Adrenal gland (tissue), 12 donors: Measurements from ENCODE around the gene RIPPLY3. TPM values are rescaled to one million over a fixed set of nuclear protein-coding genes. Genes with fewer than 3 reads are reported as not detected.

Experiments
- DNase-seq, 7 donors: peaks; one replicate each; pipeline ENCODE4 v3.0.0-alpha.2; 2019 to 2020
- H3K27ac ChIP-seq, 5 donors: fragments of 200-600 bp; sonication (generic) in 4 of 5; 1 replicate in 3 of 5; 2 replicates in 2 of 5; pipeline versions ENCODE4 v1.5.1 to v1.8.0; 2016 to 2020; ENCODE audit warnings: mild to moderate bottlenecking in 1 of 5
- H3K27me3 ChIP-seq: fragments of 200-600 bp; 2 replicates; pipeline ENCODE4 v1.8.0; 2021
- H3K36me3 ChIP-seq, 2 donors: fragments of 200-600 bp; replicated peaks in 1 of 2; 1 replicate in 1 of 2; 2 replicates in 1 of 2; pipeline versions ENCODE4 v1.5.1 to v1.8.0; 2018 to 2022
- H3K4me1 ChIP-seq, 2 donors: fragments of 200-600 bp; replicated peaks in 1 of 2; 1 replicate in 1 of 2; 2 replicates in 1 of 2; pipeline versions ENCODE4 v1.5.1 to v1.8.0; 2018 to 2021
- H3K4me3 ChIP-seq, 4 donors: fragments of 200-600 bp; sonication (generic) in 3 of 4; one replicate each; pipeline ENCODE4 v1.5.1; 2016 to 2018
- H3K9me3 ChIP-seq, 3 donors: fragments of 200-600 bp; sonication (generic) in 1 of 3; replicated peaks in 1 of 3; 1 replicate in 2 of 3; 2 replicates in 1 of 3; pipeline versions ENCODE4 v1.5.1 to v1.8.0; 2016 to 2021
- POLR2A ChIP-seq, 2 donors: fragments of 450-650 bp; IDR thresholded peaks; one replicate each; pipeline ENCODE4 v1.6.1; 2017; ENCODE audit warnings: antibody characterized with exemption in 2 of 2, mild to moderate bottlenecking in 2 of 2, moderate library complexity in 1 of 2
- WGBS, 4 donors: extraction: QIAGEN DNeasy Blood & Tissue Kit in 2 of 4; methylation state at CpG; one replicate each; pipeline versions ENCODE4 v1.1.5 to v1.1.7; 2013 to 2017; 5-methylcytosine and 5-hydroxymethylcytosine counted together
- intact Hi-C, 2 donors: fragments of 100-400 bp; cut with DNase I; formaldehyde crosslinking; loops; one replicate each; pipeline versions ENCODE4 v1.14.1 to v1.15.0; 2022 to 2023
- polyA plus RNA-seq, 3 donors: library from polyadenylated mRNA; stranded (reverse); fragments of 200-250 nt in 2 of 3; fragments of 350-450 nt in 1 of 3; fragmentation: Illumina TruSeq in 1 of 3; extraction: RNeasy Lipid Tissue Mini Kit (QIAGEN cat#74804) in 1 of 3; gene quantifications; one replicate each; pipeline ENCODE4 v1.2.3, GENCODE V29; 2013 to 2014
- total RNA-seq, 9 donors: library from RNA; depleted of rRNA in 4 of 9; stranded (reverse); fragments of >200 nt in 4 of 9; fragments of 120-200 nt in 1 of 9; fragmentation: NEBNext Ultra II Directional in 1 of 9; extraction: Animal tissue kit (Norgen Biotek cat#: 25700) in 1 of 9; gene quantifications; one replicate each; pipeline versions ENCODE4 v1.1.0 to v1.2.4, GENCODE V29; 2013 to 2023
- TF ChIP-seq, protein P1 (sequence below), 6 experiments: fragments of 450-650 bp in 4 of 6; fragments of 200-600 bp in 2 of 6; sonication (generic) in 1 of 6; IDR thresholded peaks; 1 replicate in 5 of 6; 2 replicates in 1 of 6; pipeline versions ENCODE4 v1.5.1 to v1.8.0; 2016 to 2021; ENCODE audit warnings: antibody characterized with exemption in 6 of 6, mild to moderate bottlenecking in 2 of 6, moderate library complexity in 1 of 6
- donor health status: healthy with polysubstance abuse.
- donor health status: Bipolar disorder and iron deficiency.
- donor health status: DM: yes; HTN: yes; CAD: no.
- donor health status: DM: no; HTN: no; CAD: no.
- donor health status: DM: no; HTN: no; CAD: no.
- donor health status: DM: yes; HTN: yes; CAD: no.

The RIPPLY3 gene
- total and polyA plus RNA-seq, 12 donors: 0.17 to 1.3 (median 0.39) TPM; not detected in 3

DNA sequence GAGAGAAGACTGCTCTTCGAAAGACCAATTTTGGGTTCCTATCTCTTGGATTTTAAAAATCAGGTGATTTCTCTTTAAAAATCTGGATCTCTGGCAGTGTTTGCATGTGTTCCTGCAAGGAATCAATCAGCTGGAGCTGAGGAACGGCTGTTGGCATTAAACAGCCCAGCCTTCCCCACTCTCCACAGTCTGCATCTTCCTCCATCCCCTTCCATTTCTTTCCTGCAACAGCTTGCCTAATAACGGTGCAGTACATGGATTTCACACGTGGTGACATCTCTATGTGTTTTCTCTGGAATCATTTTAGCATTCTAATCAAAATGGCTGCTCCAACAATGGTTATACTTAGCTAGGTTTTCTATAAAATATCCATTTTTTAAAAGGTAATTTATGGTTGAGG is 20.0 kb downstream of the RIPPLY3 start:
- no peak for DNase-seq
- Histone ChIP-seq H3K4me1 (no peaks in the 10 kb centered on the region), H3K4me3 (no peak overlapping the region), H3K9me3 (no peaks in the 10 kb centered on the region), H3K27me3 (no peaks in the 10 kb centered on the region), H3K27ac (no peak overlapping the region), H3K36me3 (no peaks in the 10 kb centered on the region)
- intact Hi-C loops: no loop called here
- TF ChIP-seq, protein P1, sequence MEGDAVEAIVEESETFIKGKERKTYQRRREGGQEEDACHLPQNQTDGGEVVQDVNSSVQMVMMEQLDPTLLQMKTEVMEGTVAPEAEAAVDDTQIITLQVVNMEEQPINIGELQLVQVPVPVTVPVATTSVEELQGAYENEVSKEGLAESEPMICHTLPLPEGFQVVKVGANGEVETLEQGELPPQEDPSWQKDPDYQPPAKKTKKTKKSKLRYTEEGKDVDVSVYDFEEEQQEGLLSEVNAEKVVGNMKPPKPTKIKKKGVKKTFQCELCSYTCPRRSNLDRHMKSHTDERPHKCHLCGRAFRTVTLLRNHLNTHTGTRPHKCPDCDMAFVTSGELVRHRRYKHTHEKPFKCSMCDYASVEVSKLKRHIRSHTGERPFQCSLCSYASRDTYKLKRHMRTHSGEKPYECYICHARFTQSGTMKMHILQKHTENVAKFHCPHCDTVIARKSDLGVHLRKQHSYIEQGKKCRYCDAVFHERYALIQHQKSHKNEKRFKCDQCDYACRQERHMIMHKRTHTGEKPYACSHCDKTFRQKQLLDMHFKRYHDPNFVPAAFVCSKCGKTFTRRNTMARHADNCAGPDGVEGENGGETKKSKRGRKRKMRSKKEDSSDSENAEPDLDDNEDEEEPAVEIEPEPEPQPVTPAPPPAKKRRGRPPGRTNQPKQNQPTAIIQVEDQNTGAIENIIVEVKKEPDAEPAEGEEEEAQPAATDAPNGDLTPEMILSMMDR (IDR thresholded peaks at IDR 0.05): no peak
- no peak for TF ChIP-seq POLR2A (IDR thresholded peaks at IDR 0.05)
- WGBS, 4 donors: 44 to 56% (median 51%) methylated on average over 4 of the region's 4 CpGs

DNA sequence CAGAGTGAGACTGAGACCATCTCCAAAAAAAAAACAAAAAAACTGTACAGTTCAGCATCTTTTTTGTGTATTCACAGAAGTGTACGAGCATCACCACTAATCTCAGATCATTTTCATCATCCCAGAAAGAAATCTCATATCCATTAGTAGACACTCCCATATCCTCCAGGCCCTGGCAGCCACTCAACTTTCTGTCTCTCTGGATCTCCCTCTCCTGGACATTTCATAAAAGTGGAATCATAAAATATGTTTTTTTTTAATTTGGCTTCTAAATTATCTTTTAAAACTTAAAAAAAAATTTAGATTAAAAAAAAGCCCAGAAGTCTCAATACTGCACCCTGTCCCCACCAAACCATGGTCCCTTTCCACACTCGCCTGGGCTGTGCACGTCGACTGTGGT is 22.1 kb downstream of the RIPPLY3 start:
- peak in 2 of 7 donors; percentile 10 to 62 for DNase-seq
- 79 to 88% (median 81%) methylated on average over 4 of the region's 4 CpGs for WGBS, 4 donors
- Histone ChIP-seq H3K36me3 (no peaks in the 10 kb centered on the region), H3K4me1 (no peaks in the 10 kb centered on the region), H3K9me3 (no peaks in the 10 kb centered on the region), H3K4me3 (no peak overlapping the region), H3K27ac (no peak overlapping the region), H3K27me3 (no peaks in the 10 kb centered on the region)
- intact Hi-C loops: no loop called here
- no peak for TF ChIP-seq POLR2A (IDR thresholded peaks at IDR 0.05)
- TF ChIP-seq, protein P1 (IDR thresholded peaks at IDR 0.05): no peak

DNA sequence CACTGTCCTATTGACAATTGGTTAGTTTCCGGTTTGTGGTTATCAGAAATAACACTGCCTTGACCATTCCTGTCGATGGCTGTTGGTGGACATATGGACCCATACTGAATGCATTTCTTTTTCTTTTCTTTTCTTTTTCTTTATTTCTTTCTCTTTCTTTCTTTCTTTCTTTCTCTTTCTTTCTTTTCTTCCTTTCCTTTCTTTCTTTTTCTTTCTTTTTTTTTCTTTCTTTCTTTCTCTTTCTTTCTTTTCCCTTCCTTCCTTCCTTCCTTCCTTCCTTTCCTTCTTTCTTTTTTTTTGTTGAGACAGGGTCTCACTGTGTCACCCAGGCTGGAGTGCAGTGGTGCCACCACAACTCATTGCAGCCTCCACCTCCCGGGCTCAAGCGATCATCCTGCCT is 24.4 kb downstream of the RIPPLY3 start:
- Histone ChIP-seq H3K4me1 (no peaks in the 10 kb centered on the region), H3K27me3 (no peaks in the 10 kb centered on the region), H3K9me3 (no peaks in the 10 kb centered on the region), H3K27ac (no peak overlapping the region), H3K36me3 (no peaks in the 10 kb centered on the region), H3K4me3 (no peak overlapping the region)
- intact Hi-C loops: no loop called here
- no peak for DNase-seq
- 94 to 98% (median 96%) methylated on average over 4 of the region's 4 CpGs for WGBS, 4 donors
- TF ChIP-seq POLR2A (IDR thresholded peaks at IDR 0.05): no peak
- TF ChIP-seq, protein P1 (IDR thresholded peaks at IDR 0.05): no peak

DNA sequence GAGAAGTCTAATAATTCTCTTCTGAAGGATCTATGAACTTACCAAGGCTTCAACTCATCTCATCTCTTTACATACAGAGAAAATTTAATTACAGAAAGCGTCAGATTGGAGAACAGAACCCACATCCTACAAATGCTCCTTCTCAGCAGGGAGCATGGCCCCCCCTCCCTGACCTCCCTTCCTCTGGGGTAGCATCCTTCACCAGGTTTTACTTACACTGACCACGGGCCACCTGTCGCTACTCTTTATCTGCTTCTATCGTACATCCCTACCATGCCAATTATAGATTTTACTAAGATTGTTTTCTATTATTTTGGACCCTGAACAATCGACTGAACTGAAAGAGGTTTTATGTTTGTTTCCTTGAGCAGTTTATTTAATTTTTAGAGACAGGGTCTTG is 25.8 kb downstream of the RIPPLY3 start:
- WGBS, 4 donors: 74 to 84% (median 79%) methylated on average over 5 of the region's 5 CpGs
- intact Hi-C loops: no loop called here
- no peak overlapping the region for H3K27ac ChIP-seq
- no peaks in the 10 kb centered on the region for H3K36me3 ChIP-seq
- no peak for TF ChIP-seq POLR2A (IDR thresholded peaks at IDR 0.05)
- TF ChIP-seq, protein P1 (IDR thresholded peaks at IDR 0.05): no peak
- H3K4me1 ChIP-seq: no peaks in the 10 kb centered on the region
- H3K4me3 ChIP-seq: no peak overlapping the region
- DNase-seq: no peak
- H3K9me3 ChIP-seq: no peaks in the 10 kb centered on the region
- no peaks in the 10 kb centered on the region for H3K27me3 ChIP-seq
